ENCODE measurements around the gene ADAMTS18. TPM values are rescaled to one million over a fixed set of nuclear protein-coding genes. Genes with fewer than 3 reads are reported as not detected.

ADAMTS18 gene
- total and polyA plus RNA-seq, 8 donors = 0.55 to 7.0 TPM; not detected in 6

GRCh38 chr16:77393955-77394354, 40.9 kb downstream of the ADAMTS18 start:
- Histone ChIP-seq H3K27ac (no peak overlapping the region), H3K9me3 (no peaks in the 10 kb centered on the region), H3K4me3 (no peak overlapping the region), H3K36me3 (no peaks in the 10 kb centered on the region), H3K27me3 (no peaks in the 10 kb centered on the region), H3K4me1 (no peaks in the 10 kb centered on the region)
- 63 to 86% (median 79%) methylated on average over 1 of the region's 1 CpG for WGBS, 5 donors
- no peak for DNase-seq
- intact Hi-C loops (cut with DNase I; ENCODE audit: low total_unique reads) = no loop called here
- TF ChIP-seq POLR2AphosphoS5 (IDR thresholded peaks at IDR 0.05) (no peak), POLR2A (IDR thresholded peaks at IDR 0.05) (no peak)

DNA sequence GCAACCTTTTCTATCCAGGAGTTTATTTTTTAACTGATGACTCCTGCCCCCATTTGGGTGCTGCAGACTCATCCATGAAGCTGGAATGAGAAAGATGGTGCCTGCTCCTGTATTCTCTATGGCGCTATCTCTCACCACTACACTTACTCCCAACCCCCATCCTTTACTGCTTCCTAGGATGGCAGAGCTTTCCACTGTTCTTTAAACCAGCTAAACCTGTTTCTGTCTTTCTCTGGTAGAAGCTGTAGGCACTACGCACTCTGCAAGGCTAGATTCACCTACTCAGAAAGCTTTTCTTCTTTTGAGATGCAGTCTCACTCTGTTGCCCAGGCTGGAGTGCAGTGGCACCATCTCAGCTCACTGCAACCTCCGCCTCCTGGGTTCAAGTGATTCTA, 47.0 kb downstream of the ADAMTS18 start:
- H3K4me3 ChIP-seq = no peak overlapping the region
- no peaks in the 10 kb centered on the region for H3K36me3 ChIP-seq
- no peaks in the 10 kb centered on the region for H3K4me1 ChIP-seq
- intact Hi-C loops (cut with DNase I; ENCODE audit: low total_unique reads) = no loop called here
- H3K27me3 ChIP-seq = no peaks in the 10 kb centered on the region
- peak in 1 of 2 donors; percentile 45 for DNase-seq
- H3K27ac ChIP-seq = no peak overlapping the region
- WGBS, 5 donors = 53 to 74% (median 60%) methylated on average over 3 of the region's 3 CpGs
- TF ChIP-seq POLR2A (IDR thresholded peaks at IDR 0.05) (no peak), EP300 (IDR thresholded peaks at IDR 0.05) (no peak), POLR2AphosphoS5 (IDR thresholded peaks at IDR 0.05) (no peak)
- TF ChIP-seq, protein P1, sequence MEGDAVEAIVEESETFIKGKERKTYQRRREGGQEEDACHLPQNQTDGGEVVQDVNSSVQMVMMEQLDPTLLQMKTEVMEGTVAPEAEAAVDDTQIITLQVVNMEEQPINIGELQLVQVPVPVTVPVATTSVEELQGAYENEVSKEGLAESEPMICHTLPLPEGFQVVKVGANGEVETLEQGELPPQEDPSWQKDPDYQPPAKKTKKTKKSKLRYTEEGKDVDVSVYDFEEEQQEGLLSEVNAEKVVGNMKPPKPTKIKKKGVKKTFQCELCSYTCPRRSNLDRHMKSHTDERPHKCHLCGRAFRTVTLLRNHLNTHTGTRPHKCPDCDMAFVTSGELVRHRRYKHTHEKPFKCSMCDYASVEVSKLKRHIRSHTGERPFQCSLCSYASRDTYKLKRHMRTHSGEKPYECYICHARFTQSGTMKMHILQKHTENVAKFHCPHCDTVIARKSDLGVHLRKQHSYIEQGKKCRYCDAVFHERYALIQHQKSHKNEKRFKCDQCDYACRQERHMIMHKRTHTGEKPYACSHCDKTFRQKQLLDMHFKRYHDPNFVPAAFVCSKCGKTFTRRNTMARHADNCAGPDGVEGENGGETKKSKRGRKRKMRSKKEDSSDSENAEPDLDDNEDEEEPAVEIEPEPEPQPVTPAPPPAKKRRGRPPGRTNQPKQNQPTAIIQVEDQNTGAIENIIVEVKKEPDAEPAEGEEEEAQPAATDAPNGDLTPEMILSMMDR (IDR thresholded peaks at IDR 0.05) = no peak
- H3K9me3 ChIP-seq = no peaks in the 10 kb centered on the region

GRCh38 chr16:77386831-77387814, 47.7 kb downstream of the ADAMTS18 start:
- Histone ChIP-seq H3K4me3 (no peak overlapping the region), H3K27ac (no peak overlapping the region), H3K27me3 (no peaks in the 10 kb centered on the region), H3K36me3 (no peaks in the 10 kb centered on the region), H3K9me3 (no peaks in the 10 kb centered on the region), H3K4me1 (no peaks in the 10 kb centered on the region)
- TF ChIP-seq, protein P1 (IDR thresholded peaks at IDR 0.05) = no peak
- TF ChIP-seq POLR2AphosphoS5 (IDR thresholded peaks at IDR 0.05) (no peak), POLR2A (IDR thresholded peaks at IDR 0.05) (no peak), EP300 (IDR thresholded peaks at IDR 0.05) (no peak)
- intact Hi-C loops (cut with DNase I; ENCODE audit: low total_unique reads) = no loop called here
- DNase-seq = no peak
- WGBS, 5 donors = 71 to 87% (median 76%) methylated on average over 9 of the region's 9 CpGs

DNA sequence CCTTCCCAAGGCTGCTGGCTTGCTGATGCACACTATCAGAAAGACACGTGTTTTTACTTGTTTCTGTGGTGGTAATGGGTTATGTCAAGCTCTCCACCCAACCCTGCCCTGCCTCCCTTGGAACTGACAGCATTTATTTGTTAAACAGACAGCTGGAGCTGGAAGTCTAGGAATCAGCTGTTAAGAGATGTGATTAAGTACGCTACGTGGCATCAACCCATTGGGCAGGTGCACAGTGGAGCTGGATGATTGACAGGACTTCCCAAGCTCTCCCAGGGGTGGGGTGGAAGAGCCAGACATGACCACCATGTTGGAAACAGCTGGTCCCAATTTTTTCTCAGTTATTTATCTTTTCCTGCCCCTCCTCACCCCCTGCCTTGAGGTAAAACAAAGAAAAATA, 49.4 kb downstream of the ADAMTS18 start:
- H3K4me1 ChIP-seq = no peaks in the 10 kb centered on the region

More for the DNA sequence above, 49.4 kb downstream of the ADAMTS18 start:
- no peaks in the 10 kb centered on the region for H3K36me3 ChIP-seq
- no peak for DNase-seq
- H3K9me3 ChIP-seq = no peaks in the 10 kb centered on the region
- no peaks in the 10 kb centered on the region for H3K27me3 ChIP-seq
- no peak overlapping the region for H3K4me3 ChIP-seq
- no peak overlapping the region for H3K27ac ChIP-seq
- intact Hi-C loops (cut with DNase I; ENCODE audit: low total_unique reads) = no loop called here
- WGBS, 5 donors = 52 to 58% (median 57%) methylated on average over 3 of the region's 3 CpGs
- TF ChIP-seq, protein P1 (IDR thresholded peaks at IDR 0.05) = no peak
- no peak for TF ChIP-seq POLR2AphosphoS5 (IDR thresholded peaks at IDR 0.05)
- TF ChIP-seq EP300 (IDR thresholded peaks at IDR 0.05) = no peak
- TF ChIP-seq POLR2A (IDR thresholded peaks at IDR 0.05) = no peak

Data from stomach (tissue), 9 donors.